GM12878 (cell line): ENCODE measurements around the gene ACSF2. TPM values are rescaled to one million over a fixed set of nuclear protein-coding genes. Genes with fewer than 3 reads are reported as not detected.

Source experiments
- ATAC-seq: fragments of 200-7000 bp; cut with Tn5 transposase; 3 replicates; pipeline ENCODE4 v1.9.1; 2020; ENCODE audit warnings: mild to moderate bottlenecking, moderate library complexity
- BruUV-seq: library from RNA; stranded (reverse); fragments of 400-500 nt; replicated peaks from 2 replicates; lab custom pipeline; 2021; lab: Mats Ljungman, UMichigan
- CTCF ChIA-PET: fragments of 300-600 bp; sonication (Branson Sonifier 250); formaldehyde crosslinking; extraction: SDS; loops from one replicate; lab custom pipeline; 2021; ENCODE audit warnings: inconsistent platforms; lab: Yijun Ruan, JAX
- POLR2A ChIA-PET: fragments of 350-600 bp; formaldehyde crosslinking; extraction: SDS; loops from one replicate; lab custom pipeline; 2021; ENCODE audit warnings: inconsistent platforms; lab: Charles Lee
- RAD21 ChIA-PET: fragments of 300-600 bp; sonication (Branson Sonifier 250); formaldehyde crosslinking; loops from one replicate; lab custom pipeline; 2023; ENCODE audit warnings: antibody characterized with exemption; ENCODE audit not compliant: unreplicated experiment; lab: Charles Lee
- SMC1A ChIA-PET: fragments of 300-600 bp; sonication (Branson Sonifier 250); formaldehyde crosslinking; loops from one replicate; lab custom pipeline; 2023; ENCODE audit not compliant: unreplicated experiment, uncharacterized antibody; lab: Charles Lee
- DNase-seq: peaks from one replicate; pipeline ENCODE4 v3.0.0-alpha.2; 2011; ENCODE audit warnings: low read depth, low spot score
- FAIRE-seq: peaks from 3 replicates; lab custom pipeline; 2011; peaks lifted over from hg19 to GRCh38; lab: Jason Lieb, UNC
- H2AFZ ChIP-seq: 2 replicates; pipeline ENCODE4 v1.6.0; 2011; ENCODE audit warnings: low read depth, low read length, control low read depth; ENCODE audit not compliant: control insufficient read depth
- H3K27ac ChIP-seq: 2 replicates; pipeline ENCODE4 v1.5.1; 2011; ENCODE audit warnings: control low read depth; ENCODE audit not compliant: control insufficient read depth, insufficient read depth
- H3K27me3 ChIP-seq, 2 experiments: replicated peaks in 1 of 2; 2 replicates each; pipeline versions ENCODE4 v1.6.0 to v1.6.1; 2011; ENCODE audit warnings: low read length in 1 of 2; ENCODE audit not compliant: control insufficient read depth in 2 of 2, insufficient read depth in 2 of 2
- H3K36me3 ChIP-seq, 2 experiments: 2 replicates each; pipeline ENCODE4 v1.5.1; 2011; ENCODE audit warnings: low read length in 1 of 2; ENCODE audit not compliant: control insufficient read depth in 2 of 2, insufficient read depth in 2 of 2
- H3K4me1 ChIP-seq: 2 replicates; pipeline ENCODE4 v1.6.1; 2011; ENCODE audit warnings: mild to moderate bottlenecking, low read length, moderate library complexity, mixed read lengths; ENCODE audit not compliant: control insufficient read depth, insufficient read depth
- H3K4me2 ChIP-seq: 2 replicates; pipeline ENCODE4 v1.6.0; 2011; ENCODE audit warnings: control low read depth; ENCODE audit not compliant: control insufficient read depth, insufficient read depth
- H3K4me3 ChIP-seq: fragments of 200-600 bp; sonication (generic); 2 replicates; pipeline ENCODE4 v1.5.1; 2016
- H3K79me2 ChIP-seq: 2 replicates; pipeline ENCODE4 v1.6.0; 2011; ENCODE audit warnings: low read length; ENCODE audit not compliant: control insufficient read depth, insufficient read depth
- H3K9ac ChIP-seq: 2 replicates; pipeline ENCODE4 v1.8.0; 2011; ENCODE audit warnings: low read length, control low read depth, mixed read lengths; ENCODE audit not compliant: control insufficient read depth, insufficient read depth
- H3K9me3 ChIP-seq: replicated peaks from 3 replicates; pipeline ENCODE4 v1.5.1; 2011; ENCODE audit warnings: mild to moderate bottlenecking, low read length; ENCODE audit not compliant: control insufficient read depth, insufficient read depth
- H4K20me1 ChIP-seq: 2 replicates; pipeline ENCODE4 v1.6.0; 2011; ENCODE audit not compliant: control insufficient read depth, insufficient read depth
- BMI1 ChIP-seq: fragments of 450-650 bp; IDR thresholded peaks from 2 replicates; pipeline ENCODE4 v1.6.1; 2016; ENCODE audit warnings: mild to moderate bottlenecking, moderate library complexity, borderline replicate concordance
- CREB1 ChIP-seq: IDR thresholded peaks from 2 replicates; pipeline ENCODE4 v1.6.1; 2012; ENCODE audit warnings: low read depth, mild to moderate bottlenecking, inconsistent platforms
- CREM ChIP-seq: IDR thresholded peaks from 2 replicates; pipeline ENCODE4 v1.6.1; 2014; ENCODE audit warnings: antibody characterized with exemption, low read depth
- EGR1 ChIP-seq, 2 experiments: IDR thresholded peaks; 1 replicate in 1 of 2; 2 replicates in 1 of 2; pipeline ENCODE4 v1.6.1; 2011 to 2012; ENCODE audit warnings: low read depth in 2 of 2, low read length in 2 of 2, borderline replicate concordance in 1 of 2, mild to moderate bottlenecking in 1 of 2, moderate library complexity in 1 of 2
- ELK1 ChIP-seq: IDR thresholded peaks from 2 replicates; pipeline ENCODE4 v1.6.1; 2012; ENCODE audit warnings: low read depth, low read length, improper control_type of control experiment
- EP300 ChIP-seq, 2 experiments: fragments of 150-350 bp in 1 of 2; IDR thresholded peaks; 2 replicates each; pipeline ENCODE4 v1.6.1; 2011 to 2012; ENCODE audit warnings: low read depth in 2 of 2, low read length in 2 of 2, borderline replicate concordance in 1 of 2, improper control_type of control experiment in 1 of 2, inconsistent platforms in 1 of 2; ENCODE audit not compliant: control insufficient read depth in 1 of 2
- EZH2 ChIP-seq: IDR thresholded peaks from 2 replicates; pipeline ENCODE4 v1.6.1; 2012; ENCODE audit warnings: low read depth, mild to moderate bottlenecking, control low read depth, inconsistent platforms, low read length, borderline replicate concordance; ENCODE audit not compliant: control insufficient read depth
- HDGF ChIP-seq: fragments of 450-650 bp; IDR thresholded peaks from 2 replicates; pipeline ENCODE4 v1.6.1; 2016; ENCODE audit warnings: antibody characterized with exemption
- IKZF1 ChIP-seq: fragments of 450-650 bp; conservative IDR thresholded peaks from 2 replicates; pipeline ENCODE4 v1.6.1; 2017; ENCODE audit warnings: antibody characterized with exemption, mild to moderate bottlenecking
- KDM1A ChIP-seq: fragments of 200-600 bp; sonication (generic); IDR thresholded peaks from 2 replicates; pipeline ENCODE4 v1.6.1; 2016; ENCODE audit warnings: borderline replicate concordance
- STAT1 ChIP-seq: fragments of 450-650 bp; conservative IDR thresholded peaks from 2 replicates; pipeline ENCODE4 v1.6.1; 2014; ENCODE audit warnings: antibody characterized with exemption, mild to moderate bottlenecking
- ZZZ3 ChIP-seq: IDR thresholded peaks from 2 replicates; pipeline ENCODE4 v1.6.1; 2011; ENCODE audit warnings: low read depth; ENCODE audit not compliant: control insufficient read depth, insufficient read length
- WGBS: methylation state at CpG from one replicate; pipeline ENCODE4 v1.1.6; 2016; ENCODE audit warnings: low lambda C conversion rate; ENCODE audit not compliant: insufficient replicate concordance, insufficient coverage; ENCODE audit errors: missing lambda C conversion rate; 5-methylcytosine and 5-hydroxymethylcytosine counted together
- in situ Hi-C: fragments of 300-500 bp; cut with MboI; formaldehyde crosslinking; loops from 9 replicates; pipeline ENCODE4 v1.14.3; 2018; ENCODE audit warnings: mixed read lengths
- intact Hi-C: fragments of 100-400 bp; cut with micrococcal nuclease; formaldehyde crosslinking; loops from one replicate; pipeline ENCODE4 v1.14.2; 2022; ENCODE audit not compliant: unreplicated experiment
- polyA plus RNA-seq, 11 experiments: library from polyadenylated mRNA; depleted of rRNA in 4 of 11; unstranded in 6 of 11; stranded (reverse) in 5 of 11; fragments of >200 nt; fragmentation: Nextera tagmentation in 4 of 11; fragmentation: Illumina TruSeq in 1 of 11; extraction: Ambion mirVana in 4 of 11; extraction: Trizol in 1 of 11; gene quantifications; 1 replicate in 1 of 11; 2 replicates in 10 of 11; pipeline versions ENCODE4 v1.2.1 to v1.2.3, GENCODE V29; 2011 to 2016; ENCODE audit warnings: inconsistent platforms in 2 of 11, missing spikeins in 2 of 11, low read depth in 1 of 11
- total RNA-seq, 4 experiments: library from RNA; depleted of rRNA in 3 of 4; stranded (reverse); fragments of >200 nt in 3 of 4; fragmentation: Illumina TruSeq in 1 of 4; extraction: Trizol in 1 of 4; gene quantifications; 2 replicates each; pipeline versions ENCODE4 v1.2.1 to v1.2.3, GENCODE V29; 2013 to 2021

The ACSF2 gene
- total and polyA plus RNA-seq, 10 of the 15 experiments (the other 5 are each of a cell fraction or from before 2014, with no cell fraction given): 7.1 to 32.8 (median 16.8) TPM

GRCh38 chr17:50447870-50448595 is 22.0 kb downstream of the ACSF2 start:
- ChIA-PET POLR2A (no interaction called here), CTCF (no interaction called here), RAD21 (interaction anchor here (0.5 kb wide), 1 partner anchor 226 kb away, joined by 3 read pairs; no protein-coding TSS in a partner anchor), SMC1A (no interaction called here)
- Histone ChIP-seq H3K9ac (no peak overlapping the region), H3K27ac (no peak overlapping the region), H3K4me3 (no peak overlapping the region), H3K4me1 (peaks cover 11% of the 10 kb centered on the region), H3K79me2 (no peaks in the 10 kb centered on the region), H3K36me3 (no peaks in the 10 kb centered on the region), H3K27me3 (no peaks in the 10 kb centered on the region), H3K4me2 (no peak overlapping the region)
- intact Hi-C loops: no loop called here
- 81% methylated on average over 7 of the region's 7 CpGs for WGBS
- ATAC-seq (no peak), FAIRE-seq (no peak)
- BruUV-seq: no TSS peak
- TF ChIP-seq CREB1 (no peak), EGR1 (IDR thresholded peaks at IDR 0.05; ENCODE audit: borderline replicate concordance in 1 of 2, low read depth in 2 of 2, low read length in 2 of 2) (no peak), EP300 (IDR thresholded peaks at IDR 0.05; ENCODE audit: borderline replicate concordance in 1 of 2, control insufficient read depth in 1 of 2, low read depth in 2 of 2, low read length in 2 of 2) (no peak), KDM1A (no peak)
- TF ChIP-seq, all 136 proteins: peak for 0
- Histone ChIP-seq H2AFZ (no peak overlapping the region), H3K9me3 (no peaks in the 10 kb centered on the region), H4K20me1 (no peaks in the 10 kb centered on the region)
- in situ Hi-C loops: no loop called here
- no peak for DNase-seq

GRCh38 chr17:50448643-50449042 is 22.6 kb downstream of the ACSF2 start:
- in situ Hi-C loops: no loop called here
- BruUV-seq: no TSS peak
- H3K36me3 ChIP-seq: no peaks in the 10 kb centered on the region
- intact Hi-C loops: no loop called here
- ChIA-PET RAD21 (no interaction called here), SMC1A (interaction anchor here (0.7 kb wide), 1 partner anchor 10 kb away, joined by 5 read pairs; no protein-coding TSS in a partner anchor), CTCF (no interaction called here), POLR2A (no interaction called here)
- no peak overlapping the region for H3K4me2 ChIP-seq
- H3K27me3 ChIP-seq: no peaks in the 10 kb centered on the region
- H3K9me3 ChIP-seq: no peaks in the 10 kb centered on the region
- ATAC-seq (no peak), DNase-seq (no peak), FAIRE-seq (no peak)
- no peak overlapping the region for H2AFZ ChIP-seq
- no peak overlapping the region for H3K4me3 ChIP-seq
- no peaks in the 10 kb centered on the region for H4K20me1 ChIP-seq
- WGBS: 73% methylated on average over 2 of the region's 2 CpGs
- peaks cover 11% of the 10 kb centered on the region for H3K4me1 ChIP-seq
- no peak overlapping the region for H3K9ac ChIP-seq
- H3K79me2 ChIP-seq: no peaks in the 10 kb centered on the region
- H3K27ac ChIP-seq: no peak overlapping the region
- TF ChIP-seq STAT1: no peak
- TF ChIP-seq CREM: no peak
- no peak for TF ChIP-seq BMI1
- no peak for TF ChIP-seq ELK1
- TF ChIP-seq ZZZ3: no peak
- TF ChIP-seq IKZF1: no peak
- TF ChIP-seq HDGF: no peak
- TF ChIP-seq EZH2: no peak
